Stimulated activated CD4-positive, alpha-beta T cell treated with anti-CD3 and anti-CD28 coated beads, Interleukin-1b, Interleukin-23, amount 100 ng/mL, for 24 hours (primary cell): ENCODE results near the gene CRIP1.

ENCODE experiments used
- DNase-seq, 4 experiments: peaks; one replicate each; pipeline ENCODE4 v3.0.0-alpha.2; 2020; ENCODE audit warnings: low read depth in 4 of 4, low spot score in 1 of 4

CRIP1 gene

GRCh38 chr14:105469456-105470349 lies 17.0 kb upstream of the CRIP1 start:
- no peak for DNase-seq

- DNase-seq, result no peak
Measured at GRCh38 chr14:105470350-105471296, 16.1 kb upstream of the CRIP1 start.

- no peak for DNase-seq
Measured at GRCh38 chr14:105471297-105471821, 15.3 kb upstream of the CRIP1 start.

- no peak for DNase-seq
Measured at GRCh38 chr14:105471823-105472485, 14.7 kb upstream of the CRIP1 start.

GRCh38 chr14:105472486-105472991 lies 14.1 kb upstream of the CRIP1 start:
- DNase-seq, result no peak

GRCh38 chr14:105473033-105473676 lies 13.5 kb upstream of the CRIP1 start:
- no peak for DNase-seq

GRCh38 chr14:105473677-105474482 lies 12.8 kb upstream of the CRIP1 start:
- DNase-seq, result peak in 2 of 4 experiments; percentile 27 to 53

GRCh38 chr14:105474483-105475268 lies 12.0 kb upstream of the CRIP1 start, which contains the start of gene CRIP2:
Gene CRIP2 (plus strand): TSS chr14:105474821. CDS start chr14:105474863, 42 bp downstream.
- no peak for DNase-seq

- no peak for DNase-seq
Measured at GRCh38 chr14:105475269-105476096, 11.2 kb upstream of the CRIP1 start.

- no peak for DNase-seq
Measured at GRCh38 chr14:105476097-105476830, 10.4 kb upstream of the CRIP1 start.

- DNase-seq, result no peak
Measured at GRCh38 chr14:105476831-105477659, 9.6 kb upstream of the CRIP1 start.

GRCh38 chr14:105477660-105478397 lies 8.9 kb upstream of the CRIP1 start:
- DNase-seq, result no peak

GRCh38 chr14:105478398-105479251 lies 8.1 kb upstream of the CRIP1 start:
- DNase-seq, result no peak

GRCh38 chr14:105479431-105480158 lies 7.1 kb upstream of the CRIP1 start:
- no peak for DNase-seq
